H9 (cell line): ENCODE data around the gene WNT4. TPM values are rescaled to one million over a fixed set of nuclear protein-coding genes. Genes with fewer than 3 reads are reported as not detected.

Source experiments
- DNase-seq: peaks from one replicate; pipeline ENCODE4 v3.0.0-alpha.2; 2017
- H2AFZ ChIP-seq: one replicate; pipeline ENCODE4 v1.6.1; 2013; ENCODE audit warnings: mild to moderate bottlenecking, low read length, control low read depth, moderate library complexity
- H2AK5ac ChIP-seq: 2 replicates; pipeline ENCODE4 v1.6.1; 2013; ENCODE audit warnings: low read length, control low read depth, mixed read lengths; ENCODE audit not compliant: insufficient read length
- H2BK120ac ChIP-seq: one replicate; pipeline ENCODE4 v1.6.1; 2013; ENCODE audit warnings: low read depth, mild to moderate bottlenecking, low read length, control low read depth, inconsistent platforms; ENCODE audit not compliant: poor library complexity, severe bottlenecking
- H2BK12ac ChIP-seq: 2 replicates; pipeline ENCODE4 v1.6.1; 2013; ENCODE audit warnings: low read length, control low read depth, mixed read lengths, low read depth; ENCODE audit not compliant: insufficient read length
- H2BK15ac ChIP-seq: 2 replicates; pipeline ENCODE4 v1.6.1; 2013; ENCODE audit warnings: low read depth, low read length, control low read depth
- H2BK20ac ChIP-seq: one replicate; pipeline ENCODE4 v1.6.1; 2013; ENCODE audit warnings: low read depth, mild to moderate bottlenecking, low read length, control low read depth, inconsistent platforms; ENCODE audit not compliant: poor library complexity, severe bottlenecking
- H2BK5ac ChIP-seq: 2 replicates; pipeline ENCODE4 v1.6.1; 2013; ENCODE audit warnings: low read length, control low read depth, mixed read lengths; ENCODE audit not compliant: insufficient read length
- H3K14ac ChIP-seq: 2 replicates; pipeline ENCODE4 v1.6.1; 2013; ENCODE audit warnings: low read length, control low read depth; ENCODE audit not compliant: insufficient read depth
- H3K18ac ChIP-seq: 2 replicates; pipeline ENCODE4 v1.6.1; 2013; ENCODE audit warnings: low read depth, mild to moderate bottlenecking, mixed read lengths, low read length, control low read depth; ENCODE audit not compliant: insufficient read length
- H3K23ac ChIP-seq: 2 replicates; pipeline ENCODE4 v1.6.1; 2013; ENCODE audit warnings: low read length, control low read depth, mixed read lengths, low read depth; ENCODE audit not compliant: insufficient read length
- H3K23me2 ChIP-seq: 2 replicates; pipeline ENCODE4 v1.6.1; 2013; ENCODE audit warnings: low read depth, mild to moderate bottlenecking, mixed read lengths, low read length, control low read depth; ENCODE audit not compliant: insufficient read length, poor library complexity, severe bottlenecking
- H3K27ac ChIP-seq: 2 replicates; pipeline ENCODE4 v1.5.1; 2013; ENCODE audit warnings: low read length, control low read depth, mixed read lengths, low read depth; ENCODE audit not compliant: insufficient read length
- H3K27me3 ChIP-seq: 2 replicates; pipeline ENCODE4 v1.6.1; 2013; ENCODE audit warnings: low read length, control low read depth, inconsistent platforms; ENCODE audit not compliant: insufficient read depth
- H3K4ac ChIP-seq: 2 replicates; pipeline ENCODE4 v1.6.1; 2013; ENCODE audit warnings: low read depth, mild to moderate bottlenecking, control low read depth, inconsistent platforms, low read length, moderate library complexity
- H3K4me1 ChIP-seq: 2 replicates; pipeline ENCODE4 v1.6.1; 2013; ENCODE audit warnings: low read length, control low read depth, inconsistent platforms; ENCODE audit not compliant: insufficient read depth
- H3K4me2 ChIP-seq: 2 replicates; pipeline ENCODE4 v1.6.1; 2013; ENCODE audit warnings: low read length, control low read depth, mixed read lengths; ENCODE audit not compliant: insufficient read length, insufficient read depth
- H3K56ac ChIP-seq: 2 replicates; pipeline ENCODE4 v1.6.1; 2013; ENCODE audit warnings: low read depth, mild to moderate bottlenecking, mixed read lengths, low read length, control low read depth; ENCODE audit not compliant: insufficient read length
- H3K79me1 ChIP-seq: 2 replicates; pipeline ENCODE4 v1.6.1; 2013; ENCODE audit warnings: low read depth, mild to moderate bottlenecking, moderate library complexity, low read length, control low read depth, inconsistent platforms; ENCODE audit not compliant: insufficient read depth, poor library complexity, severe bottlenecking
- H3K79me2 ChIP-seq: 2 replicates; pipeline ENCODE4 v1.6.1; 2013; ENCODE audit warnings: low read length, control low read depth, inconsistent platforms; ENCODE audit not compliant: insufficient read depth
- H3K9ac ChIP-seq: 2 replicates; pipeline ENCODE4 v1.6.1; 2013; ENCODE audit warnings: low read length, control low read depth, mixed read lengths; ENCODE audit not compliant: insufficient read length; ENCODE audit errors: extremely low read depth
- H3K9me3 ChIP-seq: one replicate; pipeline ENCODE4 v1.6.1; 2013; ENCODE audit warnings: low read depth, low read length, inconsistent platforms; ENCODE audit not compliant: control insufficient read depth
- H3T11ph ChIP-seq: one replicate; pipeline ENCODE4 v1.6.1; 2013; ENCODE audit warnings: mild to moderate bottlenecking, low read length, control low read depth, inconsistent platforms
- H4K20me1 ChIP-seq: one replicate; pipeline ENCODE4 v1.6.1; 2013; ENCODE audit not compliant: control insufficient read depth, insufficient read length, insufficient read depth
- H4K5ac ChIP-seq: 2 replicates; pipeline ENCODE4 v1.6.1; 2013; ENCODE audit warnings: low read depth, mild to moderate bottlenecking, mixed read lengths, low read length, control low read depth; ENCODE audit not compliant: insufficient read length
- H4K8ac ChIP-seq: replicated peaks from 2 replicates; pipeline ENCODE4 v1.6.1; 2013; ENCODE audit warnings: low read length, control low read depth, mixed read lengths, low read depth; ENCODE audit not compliant: insufficient read length
- H4K91ac ChIP-seq: 2 replicates; pipeline ENCODE4 v1.6.1; 2013; ENCODE audit warnings: low read depth, mild to moderate bottlenecking, moderate library complexity, mixed read lengths, low read length, control low read depth; ENCODE audit not compliant: insufficient read length
- H3K27ac Mint-ChIP-seq, 3 experiments: 2 replicates in 2 of 3; 3 replicates in 1 of 3; pipeline ENCODE4 v1.8.0; 2020 to 2021; ENCODE audit warnings: mixed read lengths in 3 of 3, mild to moderate bottlenecking in 1 of 3, moderate library complexity in 1 of 3
- H3K27me3 Mint-ChIP-seq: 2 replicates; pipeline ENCODE4 v1.8.0; 2021; ENCODE audit warnings: low read depth, mild to moderate bottlenecking, moderate library complexity, mixed read lengths
- H3K36me3 Mint-ChIP-seq, 3 experiments: 2 replicates in 2 of 3; 3 replicates in 1 of 3; pipeline ENCODE4 v1.8.0; 2020 to 2021; ENCODE audit warnings: low read depth in 3 of 3, mixed read lengths in 3 of 3; ENCODE audit not compliant: insufficient read depth in 1 of 3
- H3K4me1 Mint-ChIP-seq, 2 experiments: 2 replicates each; pipeline ENCODE4 v1.8.0; 2020; ENCODE audit warnings: mixed read lengths in 2 of 2
- H3K4me3 Mint-ChIP-seq, 2 experiments: 2 replicates in 1 of 2; 3 replicates in 1 of 2; pipeline ENCODE4 v1.8.0; 2020 to 2021; ENCODE audit warnings: mild to moderate bottlenecking in 2 of 2, mixed read lengths in 2 of 2, moderate library complexity in 1 of 2
- H3K9me3 Mint-ChIP-seq, 2 experiments: 2 replicates in 1 of 2; 3 replicates in 1 of 2; pipeline ENCODE4 v1.8.0; 2020; ENCODE audit warnings: mild to moderate bottlenecking in 2 of 2, mixed read lengths in 2 of 2, moderate library complexity in 1 of 2
- CTCF ChIP-seq: fragments of 200-600 bp; sonication (generic); conservative IDR thresholded peaks from 3 replicates; pipeline ENCODE4 v1.8.0; 2021; ENCODE audit warnings: antibody characterized with exemption, mild to moderate bottlenecking
- WGBS: extraction: QIAGEN DNeasy Blood & Tissue Kit; methylation state at CpG from one replicate; pipeline ENCODE4 v1.1.7; 2013; ENCODE audit warnings: missing lambda C conversion rate, low lambda C conversion rate, mixed read lengths; ENCODE audit not compliant: insufficient read length; ENCODE audit errors: extremely low coverage; 5-methylcytosine and 5-hydroxymethylcytosine counted together
- total RNA-seq: library from RNA; stranded (reverse); gene quantifications from 2 replicates; pipeline ENCODE4 v1.2.1, GENCODE V29; 2021

Gene WNT4
- total RNA-seq, 1 experiment from 2014 or later = 1.4 TPM

DNA sequence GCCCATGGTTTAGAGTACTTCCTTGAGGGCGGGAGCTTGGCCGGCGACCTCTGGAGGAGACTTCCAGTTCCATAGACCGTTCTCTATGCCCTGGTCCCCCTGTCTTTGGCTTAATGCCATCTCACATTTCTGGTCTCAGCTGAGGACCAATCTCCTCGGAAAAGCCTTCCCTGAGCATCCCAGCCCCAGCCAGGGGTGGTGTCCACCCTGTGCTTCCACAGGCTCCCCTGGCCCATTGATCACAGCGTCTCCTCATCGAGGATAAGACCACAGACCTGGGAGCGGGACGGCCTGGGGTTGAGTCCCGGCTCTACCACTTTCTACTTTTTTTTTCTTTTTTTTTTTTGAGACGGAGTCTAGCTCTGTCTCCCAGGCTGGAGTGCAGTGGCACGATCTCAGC lies 14.5 kb downstream of the WNT4 start:
- Histone ChIP-seq H3T11ph (no peak overlapping the region), H2BK120ac (no peak overlapping the region), H3K23me2 (no peaks in the 10 kb centered on the region), H2AFZ (no peak overlapping the region), H4K20me1 (no peaks in the 10 kb centered on the region), H3K79me1 (no peaks in the 10 kb centered on the region), H3K23ac (no peak overlapping the region), H3K4ac (no peak overlapping the region), H2AK5ac (no peak overlapping the region), H2BK20ac (no peak overlapping the region), H3K79me2 (no peaks in the 10 kb centered on the region), H3K27me3 (no peaks in the 10 kb centered on the region), H3K9ac (no peak overlapping the region), H3K4me1 (no peaks in the 10 kb centered on the region), H3K9me3 (no peaks in the 10 kb centered on the region), H4K5ac (no peak overlapping the region), H3K14ac (no peak overlapping the region), H3K56ac (no peak overlapping the region), H3K18ac (no peak overlapping the region), H3K4me2 (no peak overlapping the region), H4K8ac (no peak overlapping the region), H3K27ac (no peak overlapping the region), H2BK12ac (no peak overlapping the region), H2BK5ac (no peak overlapping the region), H4K91ac (no peak overlapping the region), H2BK15ac (no peak overlapping the region)
- no peak overlapping the region for H3K4me3 Mint-ChIP-seq
- H3K9me3 Mint-ChIP-seq = no peaks in the 10 kb centered on the region
- H3K27ac Mint-ChIP-seq = peak overlapping the region in 1 of 3 experiments; percentile 74; a peak in 1 of 7 replicates
- H3K4me1 Mint-ChIP-seq = peaks cover 6 to 8% of the 10 kb centered on the region in 2 experiments; a peak in 3 of 4 replicates
- TF ChIP-seq CTCF = no peak
- no peaks in the 10 kb centered on the region; a peak in 1 of 7 replicates for H3K36me3 Mint-ChIP-seq
- WGBS = no CpG with 5 or more reads among the region's 12 CpGs
- no peak for DNase-seq
- peaks cover 2% of the 10 kb centered on the region; the same call in 1 of the 2 replicates for H3K27me3 Mint-ChIP-seq
